ENCODE results near the gene C12orf42.
"Not testable (repeated sequence)": the region's sequence is repeated elsewhere in the genome, so short reads cannot be mapped to it uniquely, and the experiment has no call there.

Gene C12orf42

GRCh38 chr12:103494734-103495468 is 867 bp downstream of the C12orf42 start:
- DNase-seq (ENCODE audit: low read depth) = no peak

- no peak for DNase-seq (ENCODE audit: low read depth)
These were observed 1.6 kb downstream of the C12orf42 start for GRCh38 chr12:103494051-103494733.

- no peak for DNase-seq (ENCODE audit: low read depth)
These were observed 2.6 kb downstream of the C12orf42 start for GRCh38 chr12:103493199-103493598.

- no peak for DNase-seq (ENCODE audit: low read depth)
These were observed 13.4 kb downstream of the C12orf42 start for GRCh38 chr12:103482365-103482764.

GRCh38 chr12:103475073-103475472 is 20.7 kb downstream of the C12orf42 start:
- DNase-seq (ENCODE audit: low read depth) = no peak

GRCh38 chr12:103470664-103471063 is 25.1 kb downstream of the C12orf42 start:
- DNase-seq (ENCODE audit: low read depth) = peak; percentile 6

- DNase-seq (ENCODE audit: low read depth) = no peak
These were observed 26.0 kb downstream of the C12orf42 start for GRCh38 chr12:103469719-103470118.

GRCh38 chr12:103468837-103469236 is 26.9 kb downstream of the C12orf42 start:
- no peak for DNase-seq (ENCODE audit: low read depth)

- DNase-seq (ENCODE audit: low read depth) = no peak
These were observed 33.1 kb downstream of the C12orf42 start for GRCh38 chr12:103462675-103463074.

- DNase-seq (ENCODE audit: low read depth) = no peak
These were observed 38.3 kb downstream of the C12orf42 start for GRCh38 chr12:103457471-103457870.

GRCh38 chr12:103456006-103456405 is 39.8 kb downstream of the C12orf42 start:
- no peak for DNase-seq (ENCODE audit: low read depth)

GRCh38 chr12:103455020-103455763 is 40.6 kb downstream of the C12orf42 start:
- DNase-seq (ENCODE audit: low read depth) = no peak

GRCh38 chr12:103444983-103445382 is 50.8 kb downstream of the C12orf42 start:
- no peak for DNase-seq (ENCODE audit: low read depth)

GRCh38 chr12:103442822-103443221 is 52.9 kb downstream of the C12orf42 start:
- DNase-seq (ENCODE audit: low read depth) = no peak

GRCh38 chr12:103442182-103442555 is 53.6 kb downstream of the C12orf42 start:
- DNase-seq (ENCODE audit: low read depth) = no peak

- DNase-seq (ENCODE audit: low read depth) = no peak
These were observed 54.2 kb downstream of the C12orf42 start for GRCh38 chr12:103441437-103442181.

- not testable (repeated sequence) for DNase-seq (ENCODE audit: low read depth)
These were observed 61.3 kb downstream of the C12orf42 start for GRCh38 chr12:103434165-103435105.

- DNase-seq (ENCODE audit: low read depth) = no peak
These were observed 63.8 kb downstream of the C12orf42 start for GRCh38 chr12:103431950-103432349.

GRCh38 chr12:103431387-103431786 is 64.4 kb downstream of the C12orf42 start:
- DNase-seq (ENCODE audit: low read depth) = no peak

GRCh38 chr12:103425674-103426073 is 70.1 kb downstream of the C12orf42 start:
- not testable (repeated sequence) for DNase-seq (ENCODE audit: low read depth)

All from ELR (cell line).